ENCODE measurements around the gene CMTM5. TPM values are rescaled to one million over a fixed set of nuclear protein-coding genes. Genes with fewer than 3 reads are reported as not detected.
"Not testable (repeated sequence)": the region's sequence is repeated elsewhere in the genome, so short reads cannot be mapped to it uniquely, and the experiment has no call there.

The CMTM5 gene
- total RNA-seq, 1 experiment from 2014 or later = not detected

- Histone ChIP-seq H3K79me2 (ENCODE audit: insufficient read depth, low read length) (no peaks in the 10 kb centered on the region), H3K9ac (ENCODE audit: low read length) (no peak overlapping the region), H3K27me3 (ENCODE audit: insufficient read depth, low read length) (0 out of 2 replicates have a peak, but pooled peaks cover 5% of the 10 kb centered on the region), H3K27ac (ENCODE audit: low read depth, low read length) (no peak overlapping the region), H3K9me3 (ENCODE audit: control insufficient read depth in 1 of 2, insufficient read depth in 1 of 2, low read depth in 1 of 2, low read length in 2 of 2) (no peaks in the 10 kb centered on the region), H3K4me1 (ENCODE audit: control insufficient read depth in 1 of 2, insufficient read depth in 2 of 2, low read length in 2 of 2) (no peaks in the 10 kb centered on the region), H4K20me1 (ENCODE audit: insufficient read depth) (no peaks in the 10 kb centered on the region), H3K4me2 (ENCODE audit: low read length) (no peak overlapping the region), H2AFZ (ENCODE audit: low read depth, low read length, poor library complexity, severe bottlenecking) (no peak overlapping the region), H3K4me3 (replicated peaks in 1 of 2; ENCODE audit: low read depth in 1 of 2, low read length in 2 of 2) (no peak overlapping the region), H3K36me3 (ENCODE audit: control insufficient read depth in 1 of 2, insufficient read depth in 2 of 2, low read length in 2 of 2) (no peaks in the 10 kb centered on the region), H3K9me2 (ENCODE audit: insufficient read depth) (no peaks in the 10 kb centered on the region)
- DNase-seq (ENCODE audit: low read depth, low spot score) (no peak), ATAC-seq (no peak)
- intact Hi-C loops (cut with micrococcal nuclease) = no loop called here
- no TSS peak for BruUV-seq (replicated peaks)
- RAD21 ChIA-PET (ENCODE audit: low non-redundant PET in 1 of 2, low total read pairs in 2 of 2, uncharacterized antibody in 2 of 2, unreplicated experiment in 2 of 2) = no interaction called here
- TF ChIP-seq EZH2 (IDR thresholded peaks at IDR 0.05) (no peak), ATF3 (IDR thresholded peaks at IDR 0.05) (no peak), EZH2phosphoT487 (IDR thresholded peaks at IDR 0.05; ENCODE audit: borderline replicate concordance) (no peak)
- POLR2A ChIA-PET = no interaction called here
- CTCF ChIA-PET = interaction anchor here (1.1 kb wide), 1 partner anchor 59 kb away, joined by 3 read pairs; no protein-coding TSS in a partner anchor
Measured at GRCh38 chr14:23385244-23385641, 8.4 kb downstream of the CMTM5 start.

- ChIA-PET RAD21 (ENCODE audit: low non-redundant PET in 1 of 2, low total read pairs in 2 of 2, uncharacterized antibody in 2 of 2, unreplicated experiment in 2 of 2) (no interaction called here), CTCF (interaction anchor here (1.1 kb wide), 1 partner anchor 59 kb away, joined by 3 read pairs; no protein-coding TSS in a partner anchor), POLR2A (no interaction called here)
- no peaks in the 10 kb centered on the region for H3K9me3 ChIP-seq (ENCODE audit: control insufficient read depth in 1 of 2, insufficient read depth in 1 of 2, low read depth in 1 of 2, low read length in 2 of 2)
- H2AFZ ChIP-seq (ENCODE audit: low read depth, low read length, poor library complexity, severe bottlenecking) = no peak overlapping the region
- H3K79me2 ChIP-seq (ENCODE audit: insufficient read depth, low read length) = no peaks in the 10 kb centered on the region
- H3K9me2 ChIP-seq (ENCODE audit: insufficient read depth) = no peaks in the 10 kb centered on the region
- TF ChIP-seq CEBPB (IDR thresholded peaks at IDR 0.05; ENCODE audit: low read depth) (no peak), CTCF (IDR thresholded peaks at IDR 0.05 in 2 of 3, conservative IDR thresholded peaks at IDR 0.05 in 1 of 3; ENCODE audit: borderline replicate concordance in 1 of 3, insufficient read depth in 1 of 3, low read depth in 2 of 3, low read length in 2 of 3) (no peak)
- no peaks in the 10 kb centered on the region for H3K27me3 ChIP-seq (ENCODE audit: insufficient read depth, low read length)
- H3K4me3 ChIP-seq (replicated peaks in 1 of 2; ENCODE audit: low read depth in 1 of 2, low read length in 2 of 2) = no peak overlapping the region
- H3K9ac ChIP-seq (ENCODE audit: low read length) = no peak overlapping the region
- no peak for DNase-seq (ENCODE audit: low read depth, low spot score)
- BruUV-seq (replicated peaks) = no TSS peak
- no peak overlapping the region for H3K4me2 ChIP-seq (ENCODE audit: low read length)
- H3K36me3 ChIP-seq (ENCODE audit: control insufficient read depth in 1 of 2, insufficient read depth in 2 of 2, low read length in 2 of 2) = no peaks in the 10 kb centered on the region
- no peaks in the 10 kb centered on the region for H4K20me1 ChIP-seq (ENCODE audit: insufficient read depth)
- H3K27ac ChIP-seq (ENCODE audit: low read depth, low read length) = no peak overlapping the region
- ATAC-seq = no peak
- intact Hi-C loops (cut with micrococcal nuclease) = no loop called here
- H3K4me1 ChIP-seq (ENCODE audit: control insufficient read depth in 1 of 2, insufficient read depth in 2 of 2, low read length in 2 of 2) = no peaks in the 10 kb centered on the region
Measured at GRCh38 chr14:23385642-23386265, 8.9 kb downstream of the CMTM5 start.

- DNase-seq (ENCODE audit: low read depth, low spot score); BruUV-seq (replicated peaks); POLR2A ChIA-PET; H3K4me2 ChIP-seq (ENCODE audit: low read length); H3K9ac ChIP-seq (ENCODE audit: low read length); RAD21 ChIA-PET (ENCODE audit: low non-redundant PET in 1 of 2, low total read pairs in 2 of 2, uncharacterized antibody in 2 of 2, unreplicated experiment in 2 of 2); H3K4me1 ChIP-seq (ENCODE audit: control insufficient read depth in 1 of 2, insufficient read depth in 2 of 2, low read length in 2 of 2); H3K4me3 ChIP-seq (replicated peaks in 1 of 2; ENCODE audit: low read depth in 1 of 2, low read length in 2 of 2); H3K27me3 ChIP-seq (ENCODE audit: insufficient read depth, low read length); CTCF ChIA-PET; H3K9me2 ChIP-seq (ENCODE audit: insufficient read depth); H3K79me2 ChIP-seq (ENCODE audit: insufficient read depth, low read length); intact Hi-C loops (cut with micrococcal nuclease); H3K36me3 ChIP-seq (ENCODE audit: control insufficient read depth in 1 of 2, insufficient read depth in 2 of 2, low read length in 2 of 2); H2AFZ ChIP-seq (ENCODE audit: low read depth, low read length, poor library complexity, severe bottlenecking); H3K9me3 ChIP-seq (ENCODE audit: control insufficient read depth in 1 of 2, insufficient read depth in 1 of 2, low read depth in 1 of 2, low read length in 2 of 2); ATAC-seq; H3K27ac ChIP-seq (ENCODE audit: low read depth, low read length); H4K20me1 ChIP-seq (ENCODE audit: insufficient read depth): not testable (repeated sequence)
Measured at GRCh38 chr14:23386266-23386657, 9.4 kb downstream of the CMTM5 start.

All from HCT116 (cell line).